NCI-H2196 (cell line): ENCODE results near the gene DYNC1LI1.
A peak's percentile ranks its signal among the peaks of the same experiment; 100 is the strongest.
"Not testable (repeated sequence)": the region's sequence is repeated elsewhere in the genome, so short reads cannot be mapped to it uniquely, and the experiment has no call there.

ENCODE experiments used
- DNase-seq: peaks from one replicate; lab custom pipeline; 2025; ENCODE audit not compliant: unreplicated experiment; lab: John Stamatoyannopoulos, UW

Gene DYNC1LI1

DNA sequence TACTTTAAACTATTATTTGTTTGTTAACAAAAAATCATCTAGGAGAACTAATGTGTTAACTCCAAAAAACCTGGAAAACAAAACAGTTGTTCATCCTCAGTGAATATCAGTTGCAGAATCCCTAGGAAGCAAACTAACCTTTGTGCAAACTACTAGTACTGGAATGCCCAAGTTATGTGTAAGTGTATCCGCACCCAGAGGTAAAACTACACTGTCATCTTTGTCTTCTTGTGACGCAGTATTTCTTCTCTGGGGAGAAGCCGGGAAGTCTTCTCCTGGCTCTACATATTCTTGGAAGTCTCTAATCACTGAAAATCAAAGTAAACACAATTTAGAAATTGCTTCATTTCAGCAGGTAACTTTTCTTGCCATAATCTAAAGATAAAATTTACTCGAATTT lies 29.8 kb downstream of the DYNC1LI1 start:
- no peak for DNase-seq

DNA sequence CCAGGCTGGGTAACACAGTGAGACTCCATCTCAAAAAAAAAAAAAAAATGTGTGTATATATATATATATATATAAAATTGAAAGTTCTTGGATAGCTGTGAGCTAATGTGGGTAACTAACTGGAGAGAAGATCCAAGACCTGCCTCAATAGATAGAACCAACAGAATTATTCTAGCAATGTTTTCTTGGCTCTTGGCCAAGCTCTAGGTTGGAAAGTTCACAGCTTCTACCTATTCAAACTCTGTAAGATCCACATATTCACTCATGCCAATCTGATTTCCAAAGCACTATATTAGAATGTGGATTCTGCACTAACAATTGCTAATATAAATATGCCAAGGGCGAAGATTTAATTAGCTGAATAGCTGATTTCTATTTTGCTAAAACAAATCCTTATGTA lies 38.2 kb downstream of the DYNC1LI1 start:
- no peak for DNase-seq

DNA sequence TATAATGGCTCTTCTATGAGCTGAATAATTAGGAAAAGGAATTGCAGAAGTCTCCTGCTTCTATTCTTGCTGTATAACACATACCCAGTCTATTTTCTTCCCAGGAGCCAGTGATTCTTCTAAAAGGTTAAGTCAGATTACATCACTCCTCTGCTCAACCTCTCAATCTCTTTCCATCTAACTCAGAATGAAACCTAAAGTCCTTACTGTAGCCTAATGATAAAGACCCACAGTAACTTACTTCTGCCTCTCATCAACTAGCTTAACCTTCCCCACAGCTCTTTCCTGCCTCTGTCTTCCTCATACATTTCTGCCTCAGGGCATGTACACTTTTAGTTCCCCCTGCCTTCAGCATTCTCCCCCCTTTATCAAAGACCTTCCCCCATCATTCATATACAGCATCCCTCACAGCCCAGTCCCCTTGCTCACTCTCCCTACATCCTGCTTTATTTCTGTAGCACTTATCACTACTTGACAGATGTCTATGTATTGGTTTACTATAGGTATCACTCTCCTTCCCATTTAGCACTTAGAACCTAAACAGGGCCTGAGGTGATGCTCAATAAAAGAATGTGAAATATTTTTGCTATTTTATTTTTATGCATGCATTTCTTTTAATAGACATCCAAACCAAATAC lies 39.5 kb downstream of the DYNC1LI1 start:
- no peak for DNase-seq

DNA sequence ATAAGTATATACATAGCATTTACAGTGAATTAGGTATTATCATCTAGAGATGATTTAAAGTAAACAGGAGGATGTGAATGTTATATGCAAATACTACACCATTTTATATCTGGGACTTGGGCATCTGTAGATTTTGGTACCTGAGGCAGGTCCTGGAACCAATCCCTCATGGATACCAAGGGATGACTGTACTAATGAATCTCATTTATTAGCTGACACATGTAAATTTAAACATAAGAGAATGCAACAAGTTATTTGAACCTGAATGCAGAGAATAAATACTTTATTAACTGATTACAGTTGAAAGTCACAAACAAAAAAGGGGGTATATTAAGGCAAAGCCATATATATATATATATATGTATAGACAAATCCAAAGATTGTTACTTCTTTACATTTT lies 44.9 kb downstream of the DYNC1LI1 start:
- DNase-seq, result no peak

DNA sequence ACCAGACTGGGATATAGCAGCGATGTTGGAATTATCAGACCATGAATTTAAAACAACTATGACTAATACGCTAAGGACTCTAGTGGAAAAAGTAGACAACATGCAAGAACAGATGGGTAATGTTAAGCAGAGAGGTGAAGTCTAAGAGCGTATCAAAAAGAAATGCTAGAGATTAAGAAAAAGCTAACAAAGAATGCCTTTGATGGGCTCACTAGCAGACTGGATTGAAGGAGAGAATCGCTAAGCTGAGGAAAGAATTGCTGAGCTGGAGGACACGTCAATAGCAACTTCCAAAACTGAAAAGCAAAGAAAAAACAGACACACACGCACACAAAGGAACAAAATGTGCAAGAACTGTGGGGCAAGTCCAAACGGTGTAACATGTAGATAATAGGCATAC lies 48.0 kb downstream of the DYNC1LI1 start:
- DNase-seq, result no peak

DNA sequence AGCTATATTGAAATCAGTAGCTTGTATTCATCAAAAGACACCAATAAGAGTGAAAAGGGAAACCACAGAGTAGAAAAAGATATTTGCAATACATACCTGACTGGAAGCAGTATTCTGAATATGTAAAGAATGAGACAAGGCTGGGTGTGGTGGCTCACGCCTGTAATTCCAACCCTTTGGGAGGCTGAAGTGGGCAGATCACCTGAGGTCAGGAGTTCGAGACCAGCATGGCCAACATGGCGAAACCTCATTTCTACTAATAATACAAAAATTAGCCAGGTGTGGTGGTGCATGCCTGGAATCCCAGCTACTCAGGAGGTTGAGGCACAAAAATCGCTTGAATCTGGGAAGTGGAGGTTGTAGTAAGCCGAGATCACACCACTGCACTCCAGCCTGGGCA lies 51.7 kb downstream of the DYNC1LI1 start:
- not testable (repeated sequence) for DNase-seq

DNA sequence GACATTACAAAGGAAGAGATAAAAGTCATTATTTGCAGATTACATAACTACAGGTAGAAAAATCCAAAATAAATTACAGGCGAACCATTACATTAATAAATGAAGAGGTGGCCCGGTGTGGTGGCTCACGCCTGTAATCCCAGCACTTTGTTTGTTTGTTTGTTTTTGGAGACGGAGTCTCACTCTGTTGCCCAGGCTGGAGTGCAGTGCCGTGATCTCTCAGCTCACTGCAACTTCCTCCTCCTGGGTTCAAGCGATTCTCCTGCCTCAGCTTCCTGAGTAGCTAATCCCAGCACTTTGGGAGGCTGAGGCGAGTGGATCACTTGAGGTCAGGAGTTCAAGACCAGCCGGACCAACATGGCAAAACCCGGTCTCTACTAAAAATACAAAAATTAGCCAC lies 53.9 kb downstream of the DYNC1LI1 start:
- DNase-seq, result not testable (repeated sequence)

DNA sequence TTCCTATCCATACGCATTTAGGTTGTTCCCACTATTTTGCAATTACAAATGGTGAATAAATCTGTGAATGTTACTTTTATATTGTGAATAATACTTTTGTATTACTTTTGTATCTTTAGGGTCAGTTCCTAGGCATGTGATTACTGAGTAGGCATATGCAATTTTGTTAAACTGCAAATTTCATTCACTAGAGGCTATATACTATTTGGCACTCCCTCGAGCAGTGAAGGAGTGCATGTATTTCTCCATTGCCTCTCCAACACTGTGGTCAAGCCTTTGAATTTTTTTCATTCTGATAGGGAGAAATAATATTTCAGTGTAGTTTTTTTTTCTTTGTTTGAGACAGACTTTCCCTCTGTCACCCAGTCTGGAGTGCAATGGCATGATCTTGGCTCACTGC lies 59.7 kb downstream of the DYNC1LI1 start:
- DNase-seq, result no peak

DNA sequence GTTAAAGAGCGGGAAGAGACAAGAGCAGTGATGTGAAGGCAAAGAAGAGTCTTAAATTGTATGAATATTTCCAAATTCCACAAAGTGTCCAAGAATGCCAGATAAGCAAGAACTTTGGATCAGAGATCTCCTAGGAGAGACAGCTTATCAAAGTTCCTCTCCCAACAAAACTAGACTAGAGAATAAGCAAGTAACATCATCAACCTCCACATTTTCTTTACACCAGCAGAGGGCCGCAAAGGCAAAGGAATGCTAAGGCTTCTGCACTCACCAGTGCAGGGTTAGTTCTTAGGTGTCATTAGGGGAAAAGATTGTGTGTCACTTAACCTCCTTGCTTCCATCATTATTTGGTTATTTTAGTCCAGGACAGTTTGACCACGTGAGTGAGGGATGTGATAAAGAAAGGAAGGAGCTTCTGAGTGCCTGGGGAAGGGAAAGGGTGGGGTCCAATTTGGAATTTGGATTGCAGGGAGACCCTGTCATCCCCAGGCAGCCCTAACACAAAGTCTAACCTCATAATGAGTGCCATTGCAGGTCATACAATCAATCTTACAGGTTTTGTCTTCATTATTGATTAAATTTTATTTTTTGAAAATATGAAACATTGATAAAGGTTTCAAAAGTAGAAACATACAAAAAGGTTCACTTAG lies 60.5 kb downstream of the DYNC1LI1 start:
- DNase-seq, result peak; percentile 32

DNA sequence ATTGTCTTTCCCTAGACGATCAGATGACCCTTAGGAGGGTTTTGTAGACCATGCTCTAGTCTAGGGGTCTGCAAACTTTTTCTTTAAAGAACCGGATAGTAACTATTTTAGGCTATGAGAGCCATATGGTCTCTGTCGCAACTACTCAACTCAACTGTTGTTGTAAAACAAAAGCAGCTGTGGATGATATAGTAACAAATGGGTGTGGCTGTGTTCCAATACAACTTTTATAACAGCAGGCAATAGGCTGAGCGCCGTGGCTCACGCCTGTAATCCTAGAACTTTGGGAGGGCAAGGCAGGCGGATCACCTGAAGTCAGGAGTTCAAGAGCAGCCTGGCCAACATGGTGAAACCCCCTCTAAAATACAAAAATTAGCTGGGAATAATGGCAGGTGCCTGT lies 61.9 kb downstream of the DYNC1LI1 start:
- no peak for DNase-seq

DNA sequence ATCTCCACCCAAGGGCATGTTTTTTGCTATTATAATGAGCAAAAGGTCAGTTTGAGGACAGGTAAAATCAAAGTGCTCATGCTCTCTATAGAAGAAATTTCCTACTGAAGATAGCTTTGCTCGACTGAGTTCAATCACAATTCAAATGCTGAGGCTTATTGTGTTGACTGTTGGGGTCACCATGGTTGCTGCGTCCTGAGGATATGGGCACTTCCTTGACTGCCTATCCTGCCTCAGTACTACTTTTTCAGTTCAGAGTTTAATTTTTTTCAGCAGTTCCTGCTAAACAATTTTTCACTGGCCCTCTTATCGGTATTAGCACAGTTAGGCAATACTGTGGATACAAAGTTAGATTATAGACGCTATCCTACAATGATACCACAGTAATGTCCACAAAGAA lies 64.2 kb downstream of the DYNC1LI1 start:
- no peak for DNase-seq

DNA sequence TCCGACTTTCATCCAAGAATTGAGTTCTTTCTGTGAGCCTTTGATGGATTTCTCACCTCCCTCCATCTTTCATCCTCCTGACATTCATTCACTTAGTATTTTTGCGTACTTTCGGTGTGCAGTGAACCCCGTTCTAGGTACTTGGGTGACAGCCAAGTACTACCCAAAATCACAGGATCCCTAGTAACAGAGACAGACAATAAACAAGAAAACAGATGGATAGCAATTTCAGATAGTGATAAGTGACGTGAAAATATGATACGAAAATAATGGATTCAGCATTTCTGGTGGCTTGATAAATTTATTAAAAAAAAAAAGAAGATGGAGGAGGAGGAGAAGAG lies 67.7 kb downstream of the DYNC1LI1 start:
- DNase-seq, result no peak

DNA sequence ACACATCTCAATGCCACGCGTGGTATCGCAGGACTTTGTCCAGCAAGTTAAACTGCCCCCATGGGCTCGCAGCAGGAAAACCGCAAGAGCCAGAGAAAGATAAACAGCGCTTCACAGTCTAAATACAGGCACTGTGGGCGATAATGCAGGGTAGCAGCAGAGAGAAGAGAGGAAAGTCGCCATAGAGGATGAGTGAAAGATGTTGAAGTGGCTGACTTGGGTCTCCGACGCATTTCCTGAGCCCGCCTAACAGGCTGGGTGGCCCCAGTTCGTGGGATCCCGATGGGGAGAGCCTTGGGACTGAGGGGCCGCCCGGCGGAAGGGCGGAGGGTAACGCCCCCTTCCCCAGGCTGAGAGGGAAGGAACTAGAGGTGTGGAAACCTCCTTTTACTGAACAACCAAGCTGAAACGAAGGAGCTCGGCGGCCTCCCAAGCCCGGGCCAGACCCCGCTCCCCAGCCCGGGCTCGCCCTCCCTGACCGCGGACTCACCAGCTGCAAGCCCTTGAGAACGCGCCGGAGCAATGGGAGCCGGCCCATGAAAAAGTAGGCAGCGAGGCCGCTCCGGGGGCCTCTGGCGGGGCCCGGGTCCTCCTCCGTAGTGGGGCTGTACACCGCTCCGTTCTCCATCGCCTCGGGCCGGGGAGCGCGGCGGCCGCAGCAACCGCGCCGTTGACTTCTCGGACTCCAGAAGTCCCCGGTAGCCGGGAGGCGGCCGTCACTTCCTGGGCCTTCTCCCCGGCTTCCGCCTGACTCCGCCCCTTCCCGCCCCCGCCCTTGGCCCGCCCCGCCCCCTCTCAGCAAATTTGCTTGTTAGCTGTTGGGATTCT lies 68.3 kb downstream of the DYNC1LI1 start, which contains the start of gene CMTM6:
TSS of gene CMTM6 (minus strand) at position 735 of the 828 bp plus-strand sequence. CDS start at position 628, 107 bp downstream.
- DNase-seq, result peak; percentile 56

DNA sequence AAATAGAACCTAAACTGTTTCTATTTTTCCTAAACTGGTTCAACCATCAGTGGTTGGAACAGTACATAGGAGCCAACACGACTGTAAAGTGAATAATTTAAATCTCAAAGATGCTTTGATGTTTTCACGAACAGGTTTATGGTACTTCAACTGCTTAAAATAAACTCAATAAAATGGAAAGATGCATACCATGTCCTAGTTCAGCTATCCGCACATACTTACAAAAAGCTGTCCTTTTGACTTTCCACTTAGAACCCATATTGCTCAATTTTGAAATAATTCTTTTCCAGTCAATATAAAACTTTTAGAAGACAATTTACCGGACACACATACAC lies 68.9 kb downstream of the DYNC1LI1 start:
- DNase-seq, result no peak

DNA sequence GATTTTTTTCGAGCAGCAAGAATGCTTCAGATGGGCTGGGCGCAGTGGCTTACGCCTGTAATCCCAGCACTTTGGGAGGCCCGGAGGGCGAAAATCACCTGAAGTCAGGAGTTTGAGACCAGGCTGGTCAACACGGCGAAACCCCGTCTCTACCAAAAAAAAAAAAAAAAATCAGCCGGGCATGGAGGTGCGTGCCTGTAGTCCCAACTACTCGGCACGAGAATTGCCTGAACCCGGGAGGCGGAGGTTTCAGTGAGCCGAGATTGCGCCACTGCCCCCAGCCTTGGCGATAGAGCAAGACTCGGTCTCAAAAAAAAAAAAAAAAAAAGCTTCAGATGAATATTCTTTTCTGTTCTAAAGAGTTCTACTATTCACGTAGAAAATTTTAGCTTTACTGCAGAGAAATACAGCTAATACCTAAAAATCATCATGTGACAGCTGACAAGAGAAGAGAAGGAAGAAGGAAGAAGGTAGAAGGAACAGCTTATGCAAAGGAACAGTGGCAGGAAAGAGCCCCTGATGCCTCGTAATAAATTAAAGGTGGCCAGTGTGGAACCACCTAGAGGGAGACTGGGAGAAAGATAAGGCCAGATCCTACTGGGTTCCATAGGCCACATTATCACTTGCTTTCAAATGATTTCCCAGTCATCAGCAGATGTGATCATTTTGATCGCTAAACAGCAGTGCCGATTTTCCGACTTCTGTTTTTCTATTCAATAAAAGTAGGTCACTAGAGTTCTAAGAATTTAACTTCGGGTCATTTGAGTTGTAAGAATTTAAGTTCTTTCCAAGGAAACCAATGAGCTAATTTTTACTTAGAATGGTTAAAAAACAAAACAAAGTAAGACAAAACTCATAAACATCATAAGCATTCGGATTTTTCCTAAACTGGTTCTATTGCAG lies 69.5 kb downstream of the DYNC1LI1 start:
- no peak for DNase-seq

DNA sequence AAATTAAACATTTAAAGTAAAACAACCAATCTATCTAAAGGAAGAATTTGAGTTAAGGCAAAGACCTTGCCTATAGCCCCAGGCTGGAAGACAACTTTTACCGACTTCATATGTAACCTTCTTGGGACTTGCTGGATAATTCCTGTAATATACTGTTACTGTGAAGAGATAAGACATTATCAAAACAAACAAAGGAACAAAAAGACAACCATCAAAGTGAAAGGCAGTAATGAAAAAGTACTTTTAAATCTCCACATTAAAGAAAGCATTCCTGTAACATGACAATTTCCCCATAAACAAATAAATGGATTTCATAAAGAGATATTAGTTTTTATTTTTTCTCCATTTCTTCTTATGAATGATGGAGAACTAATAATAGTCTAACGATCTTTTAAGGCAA lies 70.4 kb downstream of the DYNC1LI1 start:
- DNase-seq, result no peak

DNA sequence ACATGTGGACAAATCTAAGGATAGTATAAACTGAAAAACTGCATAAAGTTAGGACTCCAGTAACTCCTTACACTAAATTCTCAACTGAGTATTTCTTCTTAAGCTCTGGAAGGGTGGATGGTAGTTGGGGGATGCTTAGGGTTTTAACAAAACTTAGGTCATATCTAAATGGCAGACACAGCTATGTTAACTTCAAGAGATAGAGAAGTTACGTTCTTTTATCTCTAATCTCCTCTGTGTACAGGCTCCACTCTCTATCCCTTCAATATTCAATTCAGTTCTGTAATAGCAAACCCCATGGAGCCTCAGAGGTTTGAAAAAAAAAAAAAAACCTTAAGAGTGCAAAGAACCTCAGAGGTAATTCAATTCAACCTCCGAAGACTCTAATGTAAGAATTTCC lies 71.1 kb downstream of the DYNC1LI1 start:
- DNase-seq, result no peak

DNA sequence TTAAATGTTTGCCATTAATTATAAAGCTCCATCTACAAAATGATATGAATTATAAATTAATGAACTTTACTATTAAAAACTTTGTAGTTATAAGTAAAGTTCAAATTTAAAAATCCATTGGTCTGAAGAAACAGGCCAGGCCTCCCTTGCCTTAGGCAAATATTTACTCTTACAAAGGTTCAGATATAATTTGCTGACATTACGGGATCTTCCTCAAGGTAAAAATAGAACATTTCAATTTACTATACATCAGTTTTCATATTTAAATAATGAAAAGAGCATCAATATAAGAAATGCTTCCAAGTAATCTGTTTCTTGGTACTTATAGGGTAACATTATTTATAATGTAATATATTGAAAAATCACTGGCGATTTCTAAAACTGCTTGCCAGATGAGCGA lies 71.7 kb downstream of the DYNC1LI1 start:
- no peak for DNase-seq

DNA sequence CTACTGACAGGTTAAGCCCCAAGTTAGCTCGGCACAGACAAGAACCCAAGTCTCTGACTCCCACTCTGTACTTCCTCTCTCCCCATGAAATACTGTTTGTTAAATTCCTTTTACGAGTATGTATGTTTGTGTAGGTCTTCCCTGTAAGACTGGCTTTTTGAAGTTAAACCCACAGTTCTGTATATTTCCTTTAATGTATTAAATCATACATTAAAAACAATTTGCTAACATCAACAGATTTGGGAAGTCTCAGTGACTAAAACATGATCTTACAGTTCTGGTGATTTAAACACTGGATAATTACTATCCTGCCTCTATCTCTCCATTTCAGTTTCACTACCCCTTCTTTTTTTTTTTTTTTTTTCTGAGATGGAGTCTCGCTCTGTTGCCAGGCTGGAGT lies 72.4 kb downstream of the DYNC1LI1 start:
- DNase-seq, result no peak

DNA sequence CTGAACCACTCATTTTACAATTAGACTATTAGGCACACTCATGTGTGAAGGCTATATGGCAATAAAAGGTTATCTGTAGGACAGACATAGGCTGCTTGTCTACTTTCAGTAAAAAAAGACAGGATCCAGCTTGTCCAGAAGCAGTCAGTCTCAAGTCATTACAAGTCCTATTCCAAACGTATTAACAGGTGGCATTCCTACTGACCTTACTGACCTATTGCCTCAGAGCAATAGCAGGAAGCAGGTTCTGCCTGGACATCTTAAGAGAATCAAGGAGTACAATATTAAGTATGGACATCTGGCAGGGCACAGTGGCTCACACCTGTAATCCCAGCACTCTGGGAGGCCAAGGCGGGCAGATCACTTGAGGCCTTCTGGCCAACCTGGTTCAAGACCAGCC lies 75.0 kb downstream of the DYNC1LI1 start:
- DNase-seq, result no peak

DNA sequence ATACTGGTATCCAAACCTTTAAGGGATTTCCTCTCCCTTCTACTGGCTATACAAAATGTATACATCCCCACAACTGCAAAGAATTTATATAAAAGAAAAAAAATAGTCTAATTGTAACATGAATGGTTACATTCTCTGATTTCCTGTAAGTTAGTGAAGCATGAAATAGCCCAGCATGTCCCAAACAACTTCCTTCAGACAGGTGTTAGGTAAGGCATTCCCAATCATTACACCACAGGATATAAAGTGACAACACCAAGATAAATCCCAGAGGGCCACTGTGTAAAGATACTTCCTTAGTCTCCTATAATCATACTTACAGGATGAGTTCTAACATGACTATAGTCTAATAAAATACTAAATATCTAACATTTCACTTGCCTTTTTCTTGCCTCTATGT lies 75.6 kb downstream of the DYNC1LI1 start:
- DNase-seq, result no peak
